Colonic mucosa (tissue), 4 donors: ENCODE data around the gene NRIP2. TPM values are rescaled to one million over a fixed set of nuclear protein-coding genes. Genes with fewer than 3 reads are reported as not detected.
"Not testable (repeated sequence)": the region's sequence is repeated elsewhere in the genome, so short reads cannot be mapped to it uniquely, and the experiment has no call there.

ENCODE experiments used
- DNase-seq: peaks from one replicate; pipeline ENCODE4 v3.0.0-alpha.2; 2020
- H3K27ac ChIP-seq: fragments of 200-600 bp; one replicate; pipeline ENCODE4 v1.8.0; 2021
- H3K27me3 ChIP-seq: fragments of 200-600 bp; one replicate; pipeline ENCODE4 v1.8.0; 2021
- H3K36me3 ChIP-seq: fragments of 200-600 bp; one replicate; pipeline ENCODE4 v1.8.0; 2021
- H3K4me1 ChIP-seq: fragments of 200-600 bp; one replicate; pipeline ENCODE4 v1.8.0; 2021; ENCODE audit warnings: mild to moderate bottlenecking
- H3K4me3 ChIP-seq: fragments of 200-600 bp; one replicate; pipeline ENCODE4 v1.8.0; 2021
- H3K9ac ChIP-seq, 2 donors: one replicate each; pipeline ENCODE4 v1.7.0; 2013; ENCODE audit warnings: control low read depth in 2 of 2, low read depth in 2 of 2, low read length in 2 of 2
- H3K9me3 ChIP-seq: fragments of 200-600 bp; one replicate; pipeline ENCODE4 v1.8.0; 2021
- CTCF ChIP-seq: fragments of 200-600 bp; IDR thresholded peaks from one replicate; pipeline ENCODE4 v1.8.0; 2022; ENCODE audit warnings: antibody characterized with exemption, mild to moderate bottlenecking
- intact Hi-C: fragments of 100-400 bp; cut with DNase I; formaldehyde crosslinking; loops from one replicate; pipeline ENCODE4 v1.14.1; 2022
- total RNA-seq, 2 donors: library from RNA; stranded (reverse); fragmentation: NEBNext Ultra II Directional in 1 of 2; extraction: Animal tissue kit (Norgen Biotek cat#: 25700) in 1 of 2; gene quantifications; one replicate each; pipeline ENCODE4 v1.2.1, GENCODE V29; 2021
- donor health status: healthy.
- donor health status: DM: no; HTN: no; CAD: no.
- donor health status: DM: no; HTN: no; CAD: no.

Gene NRIP2
- total RNA-seq, 2 donors from 2014 or later: 0.49 to 0.77 TPM

DNA sequence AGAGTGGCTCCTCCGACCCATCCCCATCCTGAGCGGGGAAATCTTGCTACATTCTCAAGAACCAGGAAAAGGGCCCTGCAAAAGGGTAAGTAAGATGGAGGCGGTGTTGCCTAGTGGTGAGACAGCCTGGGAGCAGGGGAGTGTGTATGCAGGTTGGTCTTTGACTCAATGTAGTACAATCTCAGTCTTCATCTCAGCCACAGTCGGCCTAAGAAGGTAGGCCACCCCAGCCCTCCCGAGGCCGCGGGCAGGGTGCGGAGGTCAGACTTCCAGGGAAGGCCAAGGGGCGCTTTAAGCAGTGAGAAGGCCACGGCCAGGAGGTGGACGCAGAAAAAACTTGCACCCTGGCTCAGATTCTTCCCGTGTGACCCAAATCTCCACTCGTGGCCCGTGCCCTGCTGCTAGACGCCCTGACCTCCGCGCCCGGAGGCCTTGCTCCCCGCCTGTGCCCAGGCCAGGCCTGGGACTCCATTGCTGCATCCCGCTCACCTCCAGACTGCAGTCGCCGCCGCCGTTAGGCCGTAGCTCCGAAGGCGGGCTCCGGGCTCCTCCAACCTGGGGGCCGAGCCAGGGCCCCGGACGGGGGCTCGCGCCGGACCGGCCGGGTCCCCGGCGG, 41.7 kb upstream of the NRIP2 start:
- TF ChIP-seq CTCF: no peak
- H3K27ac ChIP-seq: peak overlapping the region; percentile 89
- no peaks in the 10 kb centered on the region for H3K27me3 ChIP-seq
- H3K9ac ChIP-seq: peak overlapping the region; percentile 61 to 68
- no peak for DNase-seq
- H3K9me3 ChIP-seq: no peaks in the 10 kb centered on the region
- intact Hi-C loops: no loop called here
- peak overlapping the region; percentile 97 for H3K4me3 ChIP-seq
- H3K36me3 ChIP-seq: no peaks in the 10 kb centered on the region
- H3K4me1 ChIP-seq: no peaks in the 10 kb centered on the region

DNA sequence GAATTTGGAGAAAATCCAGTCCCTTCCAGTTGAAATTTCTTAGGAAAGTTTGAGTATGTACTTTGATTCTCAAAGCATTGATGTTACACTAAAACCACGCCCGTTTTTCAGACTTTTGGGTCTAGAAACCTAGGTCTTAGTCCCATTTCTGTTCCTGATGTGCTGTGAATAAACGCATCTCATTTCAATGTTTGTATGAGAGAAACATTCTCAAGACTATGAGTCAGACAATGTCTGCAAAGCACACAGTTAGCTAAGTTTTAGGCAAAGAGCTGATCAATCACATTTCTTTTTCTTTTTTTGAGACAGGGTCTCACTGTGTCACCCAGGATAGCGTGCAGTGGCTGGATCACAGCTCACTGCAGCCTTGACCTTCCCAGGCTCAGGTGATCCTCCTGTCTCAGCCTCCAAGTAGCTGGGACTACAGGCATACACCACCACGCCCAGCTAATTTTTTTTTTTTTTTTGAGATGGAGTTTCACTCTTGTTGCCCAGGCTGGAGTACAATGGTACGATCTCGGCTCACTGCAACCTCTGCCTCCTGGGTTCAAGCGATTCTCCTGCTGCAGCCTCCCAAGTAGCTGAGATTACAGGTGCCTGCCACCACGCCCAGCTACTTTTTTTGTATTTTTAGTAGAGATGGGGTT, 34.3 kb upstream of the NRIP2 start:
- H3K9ac ChIP-seq, H3K4me1 ChIP-seq, H3K36me3 ChIP-seq, intact Hi-C loops, DNase-seq, H3K4me3 ChIP-seq, H3K9me3 ChIP-seq, H3K27ac ChIP-seq, H3K27me3 ChIP-seq: not testable (repeated sequence)

DNA sequence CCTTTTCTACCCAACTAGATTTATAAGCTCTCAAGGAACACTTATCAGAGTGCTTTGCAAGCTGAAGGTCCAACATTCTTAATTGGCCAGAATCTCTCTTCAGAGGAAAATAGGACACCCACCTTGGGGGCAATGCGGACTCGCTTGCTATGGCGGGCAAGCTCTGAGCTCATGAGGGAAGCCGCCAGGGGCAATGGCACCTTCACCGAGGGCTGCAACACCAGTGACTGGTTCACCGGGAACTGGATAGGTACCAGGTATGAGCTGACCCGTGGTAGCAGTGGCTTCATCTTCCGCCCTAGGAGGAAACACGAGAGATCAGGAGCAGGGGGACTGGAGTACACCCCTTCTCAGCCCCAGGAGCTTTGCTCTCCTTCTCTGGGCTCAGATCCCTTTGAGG, 29.4 kb upstream of the NRIP2 start:
- Histone ChIP-seq H3K36me3 (no peaks in the 10 kb centered on the region), H3K9me3 (no peaks in the 10 kb centered on the region), H3K4me1 (no peaks in the 10 kb centered on the region), H3K27ac (no peak overlapping the region), H3K27me3 (no peaks in the 10 kb centered on the region), H3K4me3 (no peak overlapping the region), H3K9ac (no peak overlapping the region)
- no peak for TF ChIP-seq CTCF
- no peak for DNase-seq
- intact Hi-C loops: no loop called here

- H3K4me1 ChIP-seq, H3K4me3 ChIP-seq, DNase-seq, H3K27me3 ChIP-seq, H3K9ac ChIP-seq, intact Hi-C loops, H3K36me3 ChIP-seq, H3K9me3 ChIP-seq, H3K27ac ChIP-seq: not testable (repeated sequence)
Observed at GRCh38 chr12:2863402-2863801, 28.6 kb upstream of the NRIP2 start.

GRCh38 chr12:2862876-2863275, 28.0 kb upstream of the NRIP2 start:
- H3K9ac ChIP-seq: no peak overlapping the region
- no peaks in the 10 kb centered on the region for H3K36me3 ChIP-seq
- H3K4me1 ChIP-seq: no peaks in the 10 kb centered on the region
- TF ChIP-seq CTCF: no peak
- intact Hi-C loops: no loop called here
- no peak for DNase-seq
- no peaks in the 10 kb centered on the region for H3K9me3 ChIP-seq
- H3K27me3 ChIP-seq: no peaks in the 10 kb centered on the region
- H3K27ac ChIP-seq: no peak overlapping the region
- H3K4me3 ChIP-seq: no peak overlapping the region

DNA sequence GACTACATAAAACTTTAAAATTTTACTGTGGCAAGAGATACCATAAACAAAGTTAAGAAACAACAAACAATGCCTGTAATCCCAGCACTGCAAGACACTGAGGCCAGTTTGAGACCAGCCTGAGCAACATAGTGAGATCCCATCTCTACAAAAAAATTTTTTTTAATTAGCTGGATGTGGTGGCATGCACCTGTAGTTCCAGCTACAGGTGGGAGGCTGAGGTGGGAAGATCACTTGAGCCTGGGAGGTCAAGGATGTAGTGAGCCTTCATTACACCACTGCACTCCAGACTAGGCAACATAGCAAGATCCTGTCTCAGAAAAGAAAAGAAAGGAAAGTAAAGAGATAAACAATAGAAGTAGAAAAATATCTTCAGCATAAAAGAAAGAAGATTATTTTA, 25.3 kb upstream of the NRIP2 start:
- no peak overlapping the region for H3K4me3 ChIP-seq
- intact Hi-C loops: no loop called here
- no peak for DNase-seq
- no peaks in the 10 kb centered on the region for H3K9me3 ChIP-seq
- no peaks in the 10 kb centered on the region for H3K27me3 ChIP-seq
- H3K27ac ChIP-seq: no peak overlapping the region
- H3K9ac ChIP-seq: no peak overlapping the region
- H3K36me3 ChIP-seq: no peaks in the 10 kb centered on the region
- no peak for TF ChIP-seq CTCF
- H3K4me1 ChIP-seq: no peaks in the 10 kb centered on the region
